K562 (cell line): Measurements from ENCODE around the gene MBNL2. TPM values are rescaled to one million over a fixed set of nuclear protein-coding genes. Genes with fewer than 3 reads are reported as not detected.
A peak's percentile ranks its signal among the peaks of the same experiment; 100 is the strongest.

ENCODE experiments used
- ATAC-seq: fragments of 200-7000 bp; cut with Tn5 transposase; 3 replicates; pipeline ENCODE4 v1.9.1; 2020; ENCODE audit warnings: moderate library complexity
- BruUV-seq: library from RNA; stranded (reverse); fragments of 400-500 nt; replicated peaks from 2 replicates; lab custom pipeline; 2021; lab: Mats Ljungman, UMichigan
- CTCF ChIA-PET: fragments of 300-600 bp; formaldehyde crosslinking; extraction: SDS; loops from one replicate; lab custom pipeline; 2021; ENCODE audit warnings: low intra/inter-chr PET ratio; lab: Yijun Ruan, JAX
- POLR2A ChIA-PET: fragments of 300-600, 350-650 bp; sonication (Branson Sonifier 250); formaldehyde crosslinking; extraction: SDS; loops from one replicate; lab custom pipeline; 2021; ENCODE audit warnings: antibody characterized with exemption, inconsistent platforms; lab: Yijun Ruan, JAX
- DNase-seq, 4 experiments: peaks; one replicate each; pipeline versions ENCODE4 v3.0.0 to v3.0.0-alpha.2; 2011 to 2018; ENCODE audit warnings: low spot score in 3 of 4, mixed read lengths in 3 of 4; ENCODE audit errors: extremely low read depth in 1 of 4
- FAIRE-seq: peaks from 2 replicates; lab custom pipeline; 2011; peaks lifted over from hg19 to GRCh38; lab: Jason Lieb, UNC
- H2AFZ ChIP-seq: 2 replicates; pipeline ENCODE4 v1.6.0; 2011; ENCODE audit warnings: low read depth, low read length, control low read depth, inconsistent platforms
- H3K27ac ChIP-seq: fragments of 200-600 bp; 3 replicates; pipeline ENCODE4 v1.8.0; 2011; ENCODE audit warnings: low read depth, mild to moderate bottlenecking, control low read depth, inconsistent platforms, low read length, moderate library complexity, mixed read lengths; ENCODE audit errors: extremely low read depth
- H3K27me3 ChIP-seq, 2 experiments: fragments of 300-600 bp in 1 of 2; 2 replicates in 1 of 2; 3 replicates in 1 of 2; pipeline versions ENCODE4 v1.6.0 to v1.8.0; 2011; ENCODE audit warnings: inconsistent platforms in 2 of 2, low read length in 2 of 2, mild to moderate bottlenecking in 1 of 2, mixed read lengths in 1 of 2, moderate library complexity in 1 of 2; ENCODE audit not compliant: control insufficient read depth in 2 of 2, insufficient read depth in 2 of 2
- H3K36me3 ChIP-seq: fragments of 300-600 bp; 3 replicates; pipeline ENCODE4 v1.8.0; 2011; ENCODE audit warnings: mild to moderate bottlenecking, low read length, inconsistent platforms; ENCODE audit not compliant: control insufficient read depth, insufficient read depth
- H3K4me1 ChIP-seq, 2 experiments: fragments of 200-600 bp in 1 of 2; replicated peaks in 1 of 2; 2 replicates in 1 of 2; 3 replicates in 1 of 2; pipeline versions ENCODE4 v1.5.1 to v1.8.0; 2011; ENCODE audit warnings: inconsistent platforms in 2 of 2, low read length in 2 of 2, mild to moderate bottlenecking in 1 of 2, mixed read lengths in 1 of 2, moderate library complexity in 1 of 2; ENCODE audit not compliant: control insufficient read depth in 2 of 2, insufficient read depth in 2 of 2
- H3K4me2 ChIP-seq: 2 replicates; pipeline ENCODE4 v1.6.1; 2011; ENCODE audit warnings: low read length, control low read depth, inconsistent platforms, mixed read lengths; ENCODE audit not compliant: insufficient read depth
- H3K4me3 ChIP-seq: fragments of 200-600 bp; sonication (generic), shearing (Covaris generic); 2 replicates; pipeline ENCODE4 v1.5.1; 2016; ENCODE audit warnings: control low read depth, inconsistent platforms
- H3K79me2 ChIP-seq: fragments of 200-600 bp; 3 replicates; pipeline ENCODE4 v1.8.0; 2011; ENCODE audit warnings: low read length, inconsistent platforms; ENCODE audit not compliant: control insufficient read depth, insufficient read depth
- H3K9ac ChIP-seq, 2 experiments: 2 replicates each; pipeline versions ENCODE4 v1.6.0 to v1.6.1; 2011; ENCODE audit warnings: low read depth in 2 of 2, low read length in 2 of 2, control low read depth in 1 of 2, inconsistent platforms in 1 of 2, mild to moderate bottlenecking in 1 of 2, mixed read lengths in 1 of 2; ENCODE audit not compliant: insufficient read depth in 1 of 2
- H3K9me1 ChIP-seq: one replicate; pipeline ENCODE4 v1.6.0; 2011; ENCODE audit warnings: inconsistent platforms, mild to moderate bottlenecking, low read length, moderate library complexity; ENCODE audit not compliant: control insufficient read depth, insufficient read depth
- H3K9me3 ChIP-seq: replicated peaks from 2 replicates; pipeline ENCODE4 v1.5.1; 2011; ENCODE audit warnings: low read depth, low read length, inconsistent platforms; ENCODE audit not compliant: control insufficient read depth, insufficient read depth
- H4K20me1 ChIP-seq: replicated peaks from 2 replicates; pipeline ENCODE4 v1.6.1; 2011; ENCODE audit warnings: low read length, inconsistent platforms, mixed read lengths; ENCODE audit not compliant: control insufficient read depth, insufficient read depth
- CHD1 ChIP-seq: fragments of 200-600 bp; sonication (generic); IDR thresholded peaks from one replicate; pipeline ENCODE4 v1.6.1; 2012; ENCODE audit warnings: mild to moderate bottlenecking, moderate library complexity, low read length, inconsistent platforms
- MCM5 ChIP-seq: fragments of 450-650 bp; IDR thresholded peaks from 2 replicates; pipeline ENCODE4 v1.6.1; 2016; ENCODE audit warnings: low read depth
- MED1 ChIP-seq: sonication (generic); formaldehyde crosslinking; IDR thresholded peaks from 2 replicates; pipeline ENCODE4 v1.8.1; 2023; ENCODE audit warnings: missing genetic modification reagents, borderline replicate concordance
- RFX5 ChIP-seq: IDR thresholded peaks from 2 replicates; pipeline ENCODE4 v1.6.1; 2011; ENCODE audit warnings: low read depth, mild to moderate bottlenecking, improper control_type of control experiment, low read length
- SPI1 ChIP-seq: IDR thresholded peaks from 2 replicates; pipeline ENCODE4 v1.6.1; 2011; ENCODE audit warnings: low read depth, low read length, control low read depth, borderline replicate concordance
- TEAD2 ChIP-seq: fragments of 450-650 bp; IDR thresholded peaks from 2 replicates; pipeline ENCODE4 v1.6.1; 2016; ENCODE audit warnings: missing genetic modification characterization, control low read depth, missing compliant biosample characterization
- TSC22D4 ChIP-seq: fragments of 450-650 bp; IDR thresholded peaks from 2 replicates; pipeline ENCODE4 v1.6.1; 2016; ENCODE audit warnings: missing genetic modification characterization, missing biosample characterization, control low read depth
- U2AF1 ChIP-seq: fragments of 200-400 bp; formaldehyde crosslinking; optimal IDR thresholded peaks from 2 replicates; pipeline ENCODE3; 2017; ENCODE audit warnings: mild to moderate bottlenecking, low read depth, low read length, moderate library complexity
- ZFP1 ChIP-seq: fragments of 450-650 bp; formaldehyde crosslinking; IDR thresholded peaks from 2 replicates; pipeline ENCODE4 v1.4.0; 2020; ENCODE audit warnings: mild to moderate bottlenecking, mixed read lengths
- ZNF23 ChIP-seq: fragments of 250-450 bp; sonication (Bioruptor Pico); IDR thresholded peaks from 2 replicates; pipeline ENCODE4 v1.4.0; 2020; ENCODE audit warnings: mild to moderate bottlenecking
- ZNF76 ChIP-seq: fragments of 250-450 bp; sonication (Bioruptor Pico); IDR thresholded peaks from 2 replicates; pipeline ENCODE4 v1.4.0; 2020; ENCODE audit warnings: mild to moderate bottlenecking, moderate library complexity, borderline replicate concordance
- WGBS: fragments of 100-300 bp; shearing (Covaris generic); methylation state at CpG from one replicate; pipeline ENCODE4 v1.1.6; 2016; ENCODE audit warnings: low coverage, mixed read lengths; ENCODE audit not compliant: insufficient coverage; ENCODE audit errors: missing lambda C conversion rate; 5-methylcytosine and 5-hydroxymethylcytosine counted together
- in situ Hi-C: fragments of 300-500 bp; cut with MboI; formaldehyde crosslinking; loops from 4 replicates; pipeline ENCODE4 v1.15.0; 2018; ENCODE audit warnings: inconsistent platforms, mixed read lengths
- intact Hi-C: fragments of 100-400 bp; cut with micrococcal nuclease; formaldehyde crosslinking; loops from 2 replicates; pipeline ENCODE4 v1.14.2; 2022
- polyA plus RNA-seq, 8 experiments: library from polyadenylated mRNA; depleted of rRNA in 4 of 8; stranded (reverse) in 5 of 8; unstranded in 3 of 8; fragments of >200 nt; fragmentation: Nextera tagmentation in 2 of 8; fragmentation: Illumina TruSeq in 1 of 8; extraction: Ambion mirVana in 2 of 8; extraction: Trizol in 1 of 8; gene quantifications; 2 replicates each; pipeline versions ENCODE4 v1.2.1 to v1.2.3, GENCODE V29; 2011 to 2014; ENCODE audit warnings: inconsistent platforms in 1 of 8, missing spikeins in 1 of 8
- total RNA-seq, 7 experiments: library from RNA; depleted of rRNA in 6 of 7; stranded (reverse); fragments of >200 nt in 6 of 7; fragmentation: Illumina TruSeq in 2 of 7; extraction: Trizol in 2 of 7; gene quantifications; 2 replicates each; pipeline versions ENCODE4 v1.2.1 to v1.2.3, GENCODE V29; 2011 to 2021; ENCODE audit warnings: low replicate concordance in 1 of 7
- TF ChIP-seq, protein P1 (sequence below): fragments of 450-650 bp; IDR thresholded peaks from 2 replicates; pipeline ENCODE4 v1.6.1; 2016; ENCODE audit warnings: borderline replicate concordance

Gene MBNL2
- total and polyA plus RNA-seq, 9 of the 15 experiments (the other 6 are each of a cell fraction or from before 2014, with no cell fraction given) = 7.0 to 24.8 (median 13.8) TPM

DNA sequence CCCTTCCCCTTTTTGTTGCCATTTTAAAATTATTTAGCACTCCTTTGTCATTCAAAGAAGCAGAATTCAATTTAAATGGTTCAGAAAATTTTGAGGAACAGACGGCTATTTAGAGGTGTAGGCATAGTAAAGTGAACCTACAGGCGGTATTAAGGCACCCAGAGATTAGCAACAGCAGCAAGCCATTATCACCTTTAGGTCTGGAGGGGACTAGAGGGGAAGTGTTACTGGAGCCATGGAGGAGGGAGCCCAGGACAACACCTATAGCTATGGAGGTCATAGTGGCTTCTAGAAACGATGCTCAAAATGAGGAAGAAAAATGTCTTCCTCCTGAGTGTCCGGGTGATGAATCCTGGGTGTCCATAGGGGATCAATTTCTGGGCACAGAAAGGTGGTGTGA is 25.8 kb upstream of the MBNL2 start:
- Histone ChIP-seq H3K9me3 (no peaks in the 10 kb centered on the region), H3K9me1 (no peaks in the 10 kb centered on the region), H4K20me1 (no peaks in the 10 kb centered on the region), H3K4me1 (peaks cover 4 to 50% of the 10 kb centered on the region in 2 experiments; a peak in 3 of 5 replicates), H2AFZ (peak overlapping the region; percentile 58; the same call in 1 of the 2 replicates), H3K9ac (no peak overlapping the region), H3K27ac (no peak overlapping the region; the same call in 2 of the 3 replicates), H3K4me3 (no peak overlapping the region), H3K4me2 (no peak overlapping the region; the same call in 1 of the 2 replicates), H3K36me3 (no peaks in the 10 kb centered on the region), H3K79me2 (no peaks in the 10 kb centered on the region), H3K27me3 (no peaks in the 10 kb centered on the region)
- in situ Hi-C loops = no loop called here
- no peak for TF ChIP-seq ZNF76 (CRISPR knock-in tag)
- 0 out of 2 replicates have a peak, but pooled peaks have one; percentile 9 for TF ChIP-seq SPI1
- WGBS = 31% methylated on average over 4 of the region's 4 CpGs
- POLR2A ChIA-PET = no interaction called here
- no peak for DNase-seq
- peak; percentile 18; the same call in 1 of the 3 replicates for ATAC-seq
- CTCF ChIA-PET = no interaction called here
- BruUV-seq = no TSS peak
- intact Hi-C loops = no loop called here
- no peak for FAIRE-seq

DNA sequence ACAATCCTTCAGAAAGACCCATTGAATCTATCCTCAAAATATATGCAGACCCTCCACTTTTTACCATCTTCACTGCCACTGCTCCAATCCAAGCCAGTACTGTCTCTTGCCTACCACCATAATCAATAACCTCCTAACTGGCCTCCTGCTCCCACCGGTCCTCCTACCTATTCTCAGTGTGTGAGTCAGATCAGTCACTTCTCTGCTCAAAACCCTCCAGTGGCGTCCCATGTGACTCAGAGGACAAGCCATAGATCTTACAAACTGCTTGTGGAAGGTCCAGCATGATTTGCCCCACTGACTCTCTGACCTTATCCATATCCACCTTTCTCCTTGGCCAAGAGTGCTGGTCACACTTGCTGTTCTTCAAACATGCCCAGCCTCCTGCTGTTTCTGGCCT is 23.4 kb upstream of the MBNL2 start:
- in situ Hi-C loops = no loop called here
- WGBS = 30% methylated on average over 2 of the region's 2 CpGs

More for the DNA sequence above, 23.4 kb upstream of the MBNL2 start:
- Histone ChIP-seq H3K4me2 (no peak overlapping the region), H3K9me3 (no peaks in the 10 kb centered on the region), H3K4me3 (no peak overlapping the region), H3K27me3 (no peaks in the 10 kb centered on the region), H4K20me1 (no peaks in the 10 kb centered on the region), H3K36me3 (no peaks in the 10 kb centered on the region), H2AFZ (no peak overlapping the region), H3K9me1 (no peaks in the 10 kb centered on the region), H3K27ac (no peak overlapping the region), H3K4me1 (peaks cover 4 to 28% of the 10 kb centered on the region in 2 experiments; a peak in 3 of 5 replicates), H3K9ac (no peak overlapping the region), H3K79me2 (no peaks in the 10 kb centered on the region)
- no peak for DNase-seq
- ChIA-PET POLR2A (no interaction called here), CTCF (no interaction called here)
- intact Hi-C loops = no loop called here
- BruUV-seq = no TSS peak
- TF ChIP-seq CHD1 (no peak), MCM5 (no peak), MED1 (CRISPR knock-in tag) (no peak), U2AF1 (no peak), ZNF23 (CRISPR knock-in tag) (no peak), RFX5 (no peak), TSC22D4 (tag) (no peak), ZFP1 (CRISPR knock-in tag) (no peak), TEAD2 (tag) (no peak)
- TF ChIP-seq, protein P1, sequence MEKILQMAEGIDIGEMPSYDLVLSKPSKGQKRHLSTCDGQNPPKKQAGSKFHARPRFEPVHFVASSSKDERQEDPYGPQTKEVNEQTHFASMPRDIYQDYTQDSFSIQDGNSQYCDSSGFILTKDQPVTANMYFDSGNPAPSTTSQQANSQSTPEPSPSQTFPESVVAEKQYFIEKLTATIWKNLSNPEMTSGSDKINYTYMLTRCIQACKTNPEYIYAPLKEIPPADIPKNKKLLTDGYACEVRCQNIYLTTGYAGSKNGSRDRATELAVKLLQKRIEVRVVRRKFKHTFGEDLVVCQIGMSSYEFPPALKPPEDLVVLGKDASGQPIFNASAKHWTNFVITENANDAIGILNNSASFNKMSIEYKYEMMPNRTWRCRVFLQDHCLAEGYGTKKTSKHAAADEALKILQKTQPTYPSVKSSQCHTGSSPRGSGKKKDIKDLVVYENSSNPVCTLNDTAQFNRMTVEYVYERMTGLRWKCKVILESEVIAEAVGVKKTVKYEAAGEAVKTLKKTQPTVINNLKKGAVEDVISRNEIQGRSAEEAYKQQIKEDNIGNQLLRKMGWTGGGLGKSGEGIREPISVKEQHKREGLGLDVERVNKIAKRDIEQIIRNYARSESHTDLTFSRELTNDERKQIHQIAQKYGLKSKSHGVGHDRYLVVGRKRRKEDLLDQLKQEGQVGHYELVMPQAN = no peak
- no peak for ATAC-seq
- no peak for FAIRE-seq
